H1 (cell line): ENCODE results near the gene ERI3. TPM values are rescaled to one million over a fixed set of nuclear protein-coding genes. Genes with fewer than 3 reads are reported as not detected.

Experiments
- PHF8 ChIP-seq: fragments of 200-600 bp; sonication (generic); conservative IDR thresholded peaks from 2 replicates; pipeline ENCODE4 v1.7.1; 2012; ENCODE audit warnings: low read depth, mild to moderate bottlenecking, inconsistent platforms, low read length, moderate library complexity
- polyA plus RNA-seq, 7 experiments: library from polyadenylated mRNA; depleted of rRNA in 3 of 7; stranded (reverse) in 5 of 7; unstranded in 2 of 7; fragments of >200 nt in 5 of 7; fragments of 200-250 nt in 2 of 7; gene quantifications; 1 replicate in 5 of 7; 2 replicates in 1 of 7; 4 replicates in 1 of 7; pipeline versions ENCODE4 v1.2.1 to v1.2.3, GENCODE V29; 2011 to 2013; ENCODE audit warnings: missing spikeins in 2 of 7, mixed read lengths in 2 of 7
- total RNA-seq: library from RNA; stranded (reverse); fragmentation: NEBNext Ultra II Directional; extraction: Animal tissue kit (Norgen Biotek cat#: 25700); gene quantifications from 2 replicates; pipeline ENCODE4 v1.2.1, GENCODE V29; 2021

The ERI3 gene
- total and polyA plus RNA-seq, 2 of the 8 experiments (the other 6 are each of a cell fraction or from before 2014, with no cell fraction given), result 81.1 to 199 TPM

GRCh38 chr1:44261962-44262361 is 93.1 kb downstream of the ERI3 start (continued):
- TF ChIP-seq PHF8, result no peak
